ENCODE data around the gene CTXN1. TPM values are rescaled to one million over a fixed set of nuclear protein-coding genes. Genes with fewer than 3 reads are reported as not detected.

CTXN1 gene
- total and polyA plus RNA-seq, 2 donors (not counting 3 experiments of a cell fraction or from before 2014, with no cell fraction given): 16.0 to 27.6 TPM

- H3K27me3 ChIP-seq (ENCODE audit: control insufficient read depth in 2 of 2, insufficient read depth in 2 of 2, low read length in 2 of 2): peaks cover 13 to 29% of the 10 kb centered on the region in 2 experiments
- dilution Hi-C loops (cut with MboI; ENCODE audit: extremely low pct_ligation_motif_present, low sequenced_read_pairs) (no loop called here), intact Hi-C loops (cut with micrococcal nuclease) (loop anchor here (1.0 to 5.0 kb wide), 5 partner anchors 17 to 291 kb away; partner anchors contain the start of genes MAP2K7, PET100, TIMM44 and TRAPPC5)
- BruUV-seq (replicated peaks): no TSS peak
- CTCF ChIA-PET: interaction anchor here (0.6 to 5.1 kb wide), 15 partner anchors 8 to 352 kb away, joined by 3 to 34 read pairs (median 7); partner anchors contain the start of genes MAP2K7 and TIMM44
- TF ChIP-seq JUN (IDR thresholded peaks at IDR 0.05; ENCODE audit: borderline replicate concordance, insufficient read depth, insufficient read length, low read depth) (no peak), POLR2AphosphoS5 (IDR thresholded peaks at IDR 0.05; ENCODE audit: insufficient read depth, low read depth, low read length) (peak; percentile 74)
- FAIRE-seq (peak; percentile 96), DNase-seq (ENCODE audit: low read depth, low spot score) (peak; percentile 96)
- H3K4me2 ChIP-seq (ENCODE audit: insufficient read depth, low read length): peak overlapping the region; percentile 82
- H3K9me1 ChIP-seq (replicated peaks; ENCODE audit: control insufficient read depth, extremely low read depth, insufficient read depth, low read length): no peaks in the 10 kb centered on the region
- peak overlapping the region; percentile 19 for H3K9ac ChIP-seq (replicated peaks; ENCODE audit: extremely low read depth, insufficient read depth, low read length)
- no peaks in the 10 kb centered on the region for H4K20me1 ChIP-seq (replicated peaks; ENCODE audit: control insufficient read depth, extremely low read depth, insufficient read depth, low read length)
- no peaks in the 10 kb centered on the region for H3K9me3 ChIP-seq (replicated peaks; ENCODE audit: control insufficient read depth, insufficient read depth, low read length)
- peaks cover 0 to 5% of the 10 kb centered on the region in 2 experiments for H3K36me3 ChIP-seq (ENCODE audit: control insufficient read depth in 2 of 2, extremely low read depth in 1 of 2, insufficient read depth in 2 of 2, low read length in 2 of 2)
- peak overlapping the region; percentile 61 to 79 (median 63) for H3K4me3 ChIP-seq (replicated peaks in 1 of 3; ENCODE audit: insufficient read depth in 1 of 3, low read depth in 1 of 3, low read length in 3 of 3)
- H3K4me1 ChIP-seq (ENCODE audit: control insufficient read depth, extremely low read depth, insufficient read depth, low read length): peaks cover 22% of the 10 kb centered on the region
- POLR2A ChIA-PET: interaction anchor here (0.5 to 2.1 kb wide), 7 partner anchors 8 to 317 kb away, joined by 3 to 13 read pairs (median 4); partner anchors contain the start of genes MAP2K7 and TIMM44
- H3K27ac ChIP-seq (ENCODE audit: insufficient read depth, low read depth, low read length): peak overlapping the region; percentile 13
- H2AFZ ChIP-seq (ENCODE audit: low read depth, low read length): peak overlapping the region; percentile 84
- no peaks in the 10 kb centered on the region for H3K79me2 ChIP-seq (ENCODE audit: control insufficient read depth, insufficient read depth, low read length)
Measured at GRCh38 chr19:7920519-7921301, 5.2 kb downstream of the CTXN1 start.
